GM10266 (cell line): Measurements from ENCODE around the gene LSR.
A peak's percentile ranks its signal among the peaks of the same experiment; 100 is the strongest.

Experiments
- DNase-seq: peaks from one replicate; pipeline ENCODE4 v3.0.0; 2012; ENCODE audit errors: extremely low spot score
- TF ChIP-seq, protein P1 (sequence below): IDR thresholded peaks from 2 replicates; pipeline ENCODE4 v1.5.1; 2012; ENCODE audit warnings: mild to moderate bottlenecking, low read depth; ENCODE audit not compliant: control insufficient read depth, insufficient read depth; ENCODE audit errors: missing control alignments

LSR gene

DNA sequence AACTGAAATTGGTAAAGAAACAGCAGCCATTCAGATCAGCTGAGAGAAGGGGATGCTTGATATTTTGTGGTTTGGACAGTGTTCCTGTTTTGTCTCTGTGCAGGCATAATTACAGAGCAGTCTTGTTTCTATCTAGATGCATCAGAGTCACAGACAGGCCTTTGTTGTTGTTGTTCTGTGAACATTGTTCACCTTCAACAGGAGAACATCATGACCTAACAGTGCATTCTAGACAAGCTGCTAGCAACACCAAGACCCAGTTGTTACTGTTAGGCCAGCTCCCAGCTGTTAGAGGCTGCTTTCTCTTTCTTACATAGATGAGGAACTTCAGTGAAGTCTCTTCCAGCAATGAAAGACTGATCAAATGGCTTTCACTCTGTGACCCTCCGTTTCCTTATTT lies 8.5 kb upstream of the LSR start:
- TF ChIP-seq, protein P1, sequence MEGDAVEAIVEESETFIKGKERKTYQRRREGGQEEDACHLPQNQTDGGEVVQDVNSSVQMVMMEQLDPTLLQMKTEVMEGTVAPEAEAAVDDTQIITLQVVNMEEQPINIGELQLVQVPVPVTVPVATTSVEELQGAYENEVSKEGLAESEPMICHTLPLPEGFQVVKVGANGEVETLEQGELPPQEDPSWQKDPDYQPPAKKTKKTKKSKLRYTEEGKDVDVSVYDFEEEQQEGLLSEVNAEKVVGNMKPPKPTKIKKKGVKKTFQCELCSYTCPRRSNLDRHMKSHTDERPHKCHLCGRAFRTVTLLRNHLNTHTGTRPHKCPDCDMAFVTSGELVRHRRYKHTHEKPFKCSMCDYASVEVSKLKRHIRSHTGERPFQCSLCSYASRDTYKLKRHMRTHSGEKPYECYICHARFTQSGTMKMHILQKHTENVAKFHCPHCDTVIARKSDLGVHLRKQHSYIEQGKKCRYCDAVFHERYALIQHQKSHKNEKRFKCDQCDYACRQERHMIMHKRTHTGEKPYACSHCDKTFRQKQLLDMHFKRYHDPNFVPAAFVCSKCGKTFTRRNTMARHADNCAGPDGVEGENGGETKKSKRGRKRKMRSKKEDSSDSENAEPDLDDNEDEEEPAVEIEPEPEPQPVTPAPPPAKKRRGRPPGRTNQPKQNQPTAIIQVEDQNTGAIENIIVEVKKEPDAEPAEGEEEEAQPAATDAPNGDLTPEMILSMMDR = no peak
- no peak for DNase-seq

DNA sequence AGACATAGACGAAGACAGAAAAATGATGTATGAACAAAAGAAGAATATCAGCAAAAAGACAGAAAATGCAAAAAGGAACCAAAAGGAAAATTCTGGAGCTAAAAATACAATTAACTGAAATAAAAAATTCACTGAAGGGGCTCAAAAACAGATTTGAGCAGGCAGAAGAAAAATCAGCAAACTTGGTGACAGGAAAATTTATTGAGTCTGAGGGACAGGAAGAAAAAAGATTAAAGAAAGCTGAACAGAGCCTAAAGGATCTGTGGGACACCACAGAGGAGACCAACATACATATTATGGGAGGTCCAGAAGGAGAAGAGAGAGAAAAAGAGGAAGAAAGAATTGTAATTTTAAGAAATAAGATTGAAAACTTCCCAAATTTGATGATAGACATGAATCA lies 7.4 kb upstream of the LSR start:
- TF ChIP-seq, protein P1 = no peak
- DNase-seq = no peak

DNA sequence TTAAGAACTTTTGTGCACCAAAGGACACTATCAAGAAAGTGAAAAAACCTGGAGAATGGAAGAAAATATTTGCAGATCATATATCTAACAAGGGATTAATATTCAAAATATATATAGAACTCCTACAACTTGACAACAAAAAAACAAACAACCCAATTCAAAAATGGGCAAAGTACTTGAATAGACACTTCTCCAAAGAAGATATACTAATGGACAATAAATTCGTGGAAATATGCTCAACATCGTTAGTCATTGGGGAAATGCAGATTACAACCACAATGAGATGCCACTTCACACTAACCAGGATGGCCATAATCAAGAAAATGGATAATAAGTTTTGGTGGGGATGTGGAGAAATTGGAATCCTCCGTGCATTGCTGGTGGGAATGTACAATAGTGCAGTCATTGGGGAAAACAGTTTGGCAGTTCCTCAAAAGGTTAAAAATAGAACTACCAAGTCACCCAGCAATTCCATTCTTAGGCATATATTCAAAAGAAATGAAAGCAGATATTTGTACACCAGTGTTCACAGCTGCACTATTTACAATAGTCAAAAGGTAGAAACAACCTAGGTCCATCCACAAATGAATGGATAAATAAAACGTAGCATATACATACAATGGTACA lies 2.2 kb upstream of the LSR start:
- no peak for DNase-seq
- TF ChIP-seq, protein P1 = no peak

DNA sequence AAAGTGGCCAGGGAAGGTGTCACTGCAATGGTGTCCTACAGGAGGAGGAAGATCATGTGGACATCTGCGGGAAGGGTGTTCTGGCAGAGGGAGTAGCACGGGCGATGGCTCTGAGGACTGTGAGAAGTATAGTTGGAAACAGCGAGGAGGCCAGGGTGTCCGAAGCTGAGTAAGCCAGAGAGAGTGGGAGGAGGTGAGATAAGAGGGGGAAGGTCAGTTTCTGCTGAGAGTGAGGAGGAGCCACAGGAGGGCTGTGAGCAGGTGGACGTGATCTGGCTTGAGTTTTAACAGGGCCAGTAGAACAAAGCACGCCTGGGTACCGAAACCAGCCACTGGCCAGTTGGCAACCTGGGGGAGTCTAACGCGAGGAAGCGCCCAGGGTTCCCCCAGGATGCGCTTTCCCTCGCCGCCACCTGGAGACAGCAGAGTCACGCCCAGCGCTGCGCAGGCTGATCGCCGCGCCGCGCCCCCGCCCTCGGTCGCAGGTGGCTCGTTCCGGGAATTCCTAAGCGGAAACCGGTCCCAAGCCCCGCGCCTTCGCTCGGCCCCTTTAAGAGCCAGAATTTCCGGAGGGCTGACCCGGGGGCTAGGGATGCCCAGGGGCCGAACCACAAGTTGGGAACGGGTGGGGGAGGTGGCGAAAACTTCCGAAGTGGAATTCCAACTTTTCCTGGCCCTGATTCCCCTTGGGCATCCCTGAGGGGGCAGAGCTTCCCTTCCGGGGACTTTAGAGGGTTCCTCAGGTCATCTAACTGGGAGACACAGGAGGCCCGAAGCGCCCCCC lies 1.1 kb upstream of the LSR start:
- DNase-seq = peak; percentile 85
- TF ChIP-seq, protein P1 = peak; percentile 46

DNA sequence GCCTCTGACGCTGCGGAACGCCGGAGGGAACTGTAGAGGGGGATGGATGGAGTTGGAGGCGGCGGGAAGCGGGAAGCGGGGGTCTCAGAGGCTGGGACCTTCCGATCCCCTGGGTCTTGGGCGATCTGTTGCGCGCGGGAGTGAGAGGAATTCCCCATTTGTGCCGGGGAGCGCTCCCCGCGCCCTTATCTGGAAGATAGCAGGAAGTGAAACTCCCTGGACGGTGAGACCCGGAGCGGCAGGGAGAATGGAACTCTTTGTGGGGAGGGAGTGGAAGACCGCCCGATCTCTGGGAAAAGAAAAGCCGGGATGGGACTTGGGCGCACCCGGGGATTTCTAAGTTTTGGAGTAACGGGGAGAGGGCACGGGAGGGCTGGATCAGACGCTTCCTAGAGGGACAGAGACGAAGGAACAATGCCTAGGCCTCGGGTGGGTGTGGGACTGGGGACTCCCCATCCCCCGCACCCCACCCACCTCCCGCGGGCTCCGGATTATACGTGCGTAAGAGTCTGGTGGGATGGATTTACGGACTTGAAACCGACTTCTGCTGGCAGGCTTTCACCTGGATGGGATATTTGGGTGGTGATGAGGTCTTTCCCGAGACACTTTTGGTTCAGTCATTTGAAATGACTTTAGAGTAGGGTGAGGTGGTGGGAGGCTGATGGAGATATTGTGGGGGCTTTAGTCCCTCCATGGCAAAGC lies 495 bp downstream of the LSR start:
- peak; percentile 49 for DNase-seq
- TF ChIP-seq, protein P1 = no peak

DNA sequence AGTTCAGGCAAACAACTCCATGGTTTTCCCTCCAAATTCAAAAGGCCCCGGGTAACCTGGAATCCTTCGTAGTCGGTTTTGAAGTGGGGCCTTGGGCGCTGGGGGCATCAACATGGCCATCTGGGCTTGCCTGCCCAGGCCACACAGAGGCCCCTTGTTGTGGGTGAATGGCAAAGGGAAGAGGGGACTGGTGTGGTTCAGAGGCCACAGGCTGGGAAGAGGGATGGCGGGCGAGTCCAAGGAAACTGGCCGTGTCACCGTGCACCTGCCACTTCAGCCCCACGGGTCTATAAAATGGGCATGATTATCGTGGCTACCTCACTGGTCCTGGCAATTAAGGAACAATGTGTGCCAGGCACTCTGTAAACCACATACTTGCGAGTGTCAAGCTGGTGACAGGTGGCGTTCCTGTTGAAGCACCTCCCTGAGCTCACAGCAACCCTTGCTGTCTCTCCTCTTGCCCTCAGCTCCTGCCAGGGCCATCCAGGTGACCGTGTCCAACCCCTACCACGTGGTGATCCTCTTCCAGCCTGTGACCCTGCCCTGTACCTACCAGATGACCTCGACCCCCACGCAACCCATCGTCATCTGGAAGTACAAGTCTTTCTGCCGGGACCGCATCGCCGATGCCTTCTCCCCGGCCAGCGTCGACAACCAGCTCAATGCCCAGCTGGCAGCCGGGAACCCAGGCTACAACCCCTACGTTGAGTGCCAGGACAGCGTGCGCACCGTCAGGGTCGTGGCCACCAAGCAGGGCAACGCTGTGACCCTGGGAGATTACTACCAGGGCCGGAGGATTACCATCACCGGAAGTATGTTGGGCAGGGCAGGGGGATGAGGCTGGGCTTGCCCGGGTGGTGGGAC lies 1.3 kb downstream of the LSR start:
- TF ChIP-seq, protein P1 = no peak
- DNase-seq = no peak
